KMS-11 (cell line): Measurements from ENCODE around the gene GRID1.

Experiments used
- H2AFZ ChIP-seq: fragments of 200-600 bp; sonication (generic); 2 replicates; pipeline ENCODE4 v1.6.1; 2016; ENCODE audit warnings: antibody characterized with exemption, mixed run types, low read depth
- H3K27ac ChIP-seq: fragments of 200-600 bp; sonication (generic); 2 replicates; pipeline ENCODE4 v1.6.1; 2016; ENCODE audit warnings: mild to moderate bottlenecking, mixed run types
- H3K27me3 ChIP-seq: fragments of 200-600 bp; sonication (generic); 2 replicates; pipeline ENCODE4 v1.6.1; 2017; ENCODE audit warnings: mild to moderate bottlenecking, low read depth, mixed run types, moderate library complexity; ENCODE audit not compliant: insufficient read depth
- H3K36me3 ChIP-seq: fragments of 200-600 bp; sonication (generic); 2 replicates; pipeline ENCODE4 v1.6.1; 2017; ENCODE audit warnings: mild to moderate bottlenecking, mixed run types; ENCODE audit not compliant: insufficient read depth
- H3K4me1 ChIP-seq: fragments of 200-600 bp; sonication (generic); 2 replicates; pipeline ENCODE4 v1.6.1; 2016; ENCODE audit warnings: mild to moderate bottlenecking, low read depth, mixed run types; ENCODE audit not compliant: poor library complexity, severe bottlenecking
- H3K4me2 ChIP-seq: fragments of 200-600 bp; sonication (generic); 2 replicates; pipeline ENCODE4 v1.7.0; 2016; ENCODE audit warnings: mild to moderate bottlenecking, mixed run types
- H3K4me3 ChIP-seq: fragments of 200-600 bp; sonication (generic); IDR thresholded peaks from 2 replicates; pipeline ENCODE4 v1.6.1; 2017; ENCODE audit warnings: low read depth, low read length, mixed read lengths; ENCODE audit not compliant: insufficient read depth
- H3K79me2 ChIP-seq: fragments of 200-600 bp; sonication (generic); 2 replicates; pipeline ENCODE4 v1.6.1; 2016; ENCODE audit warnings: low read depth, mixed run types; ENCODE audit not compliant: insufficient read depth
- H3K9ac ChIP-seq: fragments of 200-600 bp; sonication (generic); 2 replicates; pipeline ENCODE4 v1.6.1; 2016; ENCODE audit warnings: mild to moderate bottlenecking, mixed run types
- H4K20me1 ChIP-seq: fragments of 200-600 bp; sonication (generic); 2 replicates; pipeline ENCODE4 v1.6.1; 2016; ENCODE audit warnings: mild to moderate bottlenecking, mixed run types; ENCODE audit not compliant: insufficient read depth
- TF ChIP-seq, protein P1 (sequence below): fragments of 200-600 bp; sonication (generic); conservative IDR thresholded peaks from 2 replicates; pipeline ENCODE4 v1.6.1; 2017; ENCODE audit warnings: low read depth, mild to moderate bottlenecking, antibody characterized with exemption, low read length, moderate library complexity, mixed read lengths

GRID1 gene

DNA sequence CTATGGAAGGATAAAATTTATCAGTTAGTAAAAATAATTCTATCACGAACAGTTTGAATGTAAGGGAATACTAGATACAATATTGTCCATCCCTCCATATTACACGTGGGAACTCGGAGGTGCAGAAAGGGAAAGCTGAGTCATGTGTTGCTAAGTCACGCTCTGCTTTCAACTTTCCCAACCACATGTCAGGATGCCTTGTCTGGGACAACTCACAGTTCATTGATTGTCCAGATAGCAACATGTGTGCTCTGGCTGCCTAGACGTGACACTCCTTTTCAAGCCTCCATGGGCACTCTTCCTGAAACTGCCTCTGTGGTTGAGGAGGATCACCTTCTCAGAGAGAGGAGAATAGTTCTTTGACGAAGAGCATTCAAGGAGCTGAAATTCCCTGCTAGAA lies 808.1 kb downstream of the GRID1 start:
- no peak overlapping the region for H3K27ac ChIP-seq
- H3K9ac ChIP-seq: no peak overlapping the region
- H3K4me3 ChIP-seq: no peak overlapping the region
- no peak overlapping the region for H3K4me2 ChIP-seq
- no peak overlapping the region for H2AFZ ChIP-seq
- H3K4me1 ChIP-seq: no peaks in the 10 kb centered on the region
- H3K27me3 ChIP-seq: no peaks in the 10 kb centered on the region
- TF ChIP-seq, protein P1, sequence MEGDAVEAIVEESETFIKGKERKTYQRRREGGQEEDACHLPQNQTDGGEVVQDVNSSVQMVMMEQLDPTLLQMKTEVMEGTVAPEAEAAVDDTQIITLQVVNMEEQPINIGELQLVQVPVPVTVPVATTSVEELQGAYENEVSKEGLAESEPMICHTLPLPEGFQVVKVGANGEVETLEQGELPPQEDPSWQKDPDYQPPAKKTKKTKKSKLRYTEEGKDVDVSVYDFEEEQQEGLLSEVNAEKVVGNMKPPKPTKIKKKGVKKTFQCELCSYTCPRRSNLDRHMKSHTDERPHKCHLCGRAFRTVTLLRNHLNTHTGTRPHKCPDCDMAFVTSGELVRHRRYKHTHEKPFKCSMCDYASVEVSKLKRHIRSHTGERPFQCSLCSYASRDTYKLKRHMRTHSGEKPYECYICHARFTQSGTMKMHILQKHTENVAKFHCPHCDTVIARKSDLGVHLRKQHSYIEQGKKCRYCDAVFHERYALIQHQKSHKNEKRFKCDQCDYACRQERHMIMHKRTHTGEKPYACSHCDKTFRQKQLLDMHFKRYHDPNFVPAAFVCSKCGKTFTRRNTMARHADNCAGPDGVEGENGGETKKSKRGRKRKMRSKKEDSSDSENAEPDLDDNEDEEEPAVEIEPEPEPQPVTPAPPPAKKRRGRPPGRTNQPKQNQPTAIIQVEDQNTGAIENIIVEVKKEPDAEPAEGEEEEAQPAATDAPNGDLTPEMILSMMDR: no peak
- H4K20me1 ChIP-seq: no peaks in the 10 kb centered on the region
- no peaks in the 10 kb centered on the region for H3K79me2 ChIP-seq
- H3K36me3 ChIP-seq: no peaks in the 10 kb centered on the region

DNA sequence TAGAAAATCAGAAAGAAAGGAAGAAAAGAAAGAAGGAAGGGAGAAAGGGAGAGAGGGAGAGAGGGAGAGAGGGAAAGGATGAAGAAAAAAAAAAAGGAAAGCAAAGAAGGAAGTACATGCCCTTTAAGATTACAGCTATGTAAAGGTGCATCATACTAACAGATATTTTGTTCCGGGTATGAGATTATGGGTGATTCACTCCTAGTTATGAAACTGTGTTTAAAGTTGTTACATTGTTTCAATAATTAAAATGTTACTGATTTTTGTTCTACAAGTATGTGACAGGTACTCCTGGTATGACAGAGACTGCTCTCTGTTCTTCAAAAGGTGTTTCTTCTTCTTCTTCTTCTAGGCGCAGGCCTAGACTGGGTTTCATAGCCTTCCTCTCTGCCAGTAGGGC lies 808.9 kb downstream of the GRID1 start:
- H3K9ac ChIP-seq: no peak overlapping the region
- TF ChIP-seq, protein P1: no peak
- H3K36me3 ChIP-seq: no peaks in the 10 kb centered on the region
- no peak overlapping the region for H3K4me2 ChIP-seq
- H3K27ac ChIP-seq: no peak overlapping the region
- no peaks in the 10 kb centered on the region for H3K79me2 ChIP-seq
- H3K4me1 ChIP-seq: no peaks in the 10 kb centered on the region
- H3K27me3 ChIP-seq: no peaks in the 10 kb centered on the region
- H3K4me3 ChIP-seq: no peak overlapping the region
- no peaks in the 10 kb centered on the region for H4K20me1 ChIP-seq
- no peak overlapping the region for H2AFZ ChIP-seq

DNA sequence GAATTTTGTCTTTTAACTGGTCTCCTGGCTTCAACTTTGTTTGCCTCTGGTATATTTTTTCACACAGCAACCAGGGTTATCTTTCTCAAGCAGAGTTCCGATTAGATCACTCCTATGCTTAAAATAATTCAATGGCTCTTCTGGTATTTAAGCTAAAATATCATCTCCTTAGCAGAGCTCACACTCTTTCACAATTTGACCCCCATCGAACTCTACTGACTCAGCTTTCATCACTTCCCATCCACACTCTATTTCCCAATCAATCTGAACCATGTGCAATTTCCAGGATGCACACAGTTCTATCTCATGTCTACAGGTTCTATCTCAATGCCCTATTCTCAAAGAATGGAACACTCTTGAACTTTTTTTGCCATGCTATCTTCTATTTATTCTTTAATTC lies 809.5 kb downstream of the GRID1 start:
- H3K4me1 ChIP-seq: no peaks in the 10 kb centered on the region
- H4K20me1 ChIP-seq: no peaks in the 10 kb centered on the region
- H2AFZ ChIP-seq: no peak overlapping the region
- no peak overlapping the region for H3K27ac ChIP-seq
- H3K4me3 ChIP-seq: no peak overlapping the region
- H3K36me3 ChIP-seq: no peaks in the 10 kb centered on the region
- TF ChIP-seq, protein P1: no peak
- H3K4me2 ChIP-seq: no peak overlapping the region
- H3K9ac ChIP-seq: no peak overlapping the region
- no peaks in the 10 kb centered on the region for H3K79me2 ChIP-seq
- no peaks in the 10 kb centered on the region for H3K27me3 ChIP-seq
